OCI-LY7 (cell line): ENCODE data around the gene TP53I11. TPM values are rescaled to one million over a fixed set of nuclear protein-coding genes. Genes with fewer than 3 reads are reported as not detected.

ENCODE experiments used
- BruUV-seq: library from RNA; stranded (reverse); fragments of 400-500 nt; replicated peaks from 2 replicates; lab custom pipeline; 2021; lab: Mats Ljungman, UMichigan
- CTCF ChIA-PET: fragments of 300-600 bp; sonication (Branson Sonifier 250); formaldehyde crosslinking; loops from one replicate; lab custom pipeline; 2022; ENCODE audit warnings: antibody characterized with exemption; ENCODE audit not compliant: unreplicated experiment; lab: Charles Lee
- POLR2A ChIA-PET: fragments of 300-600 bp; sonication (Branson Sonifier 250); formaldehyde crosslinking; loops from one replicate; lab custom pipeline; 2022; ENCODE audit warnings: antibody characterized with exemption; lab: Charles Lee
- DNase-seq: peaks from one replicate; pipeline ENCODE4 v3.0.0-alpha.2; 2015; ENCODE audit warnings: low spot score
- H2AFZ ChIP-seq: fragments of 200-600 bp; sonication (generic), shearing (Covaris generic); 2 replicates; pipeline ENCODE4 v1.6.1; 2014; ENCODE audit warnings: mild to moderate bottlenecking, antibody characterized with exemption, low read length, moderate library complexity
- H3K27ac ChIP-seq: fragments of 200-600 bp; sonication (generic); 2 replicates; pipeline ENCODE4 v1.5.1; 2014; ENCODE audit warnings: mixed run types, low read depth, mild to moderate bottlenecking, moderate library complexity, low read length, inconsistent platforms; ENCODE audit not compliant: poor library complexity, severe bottlenecking
- H3K36me3 ChIP-seq: fragments of 200-600 bp; sonication (generic); 2 replicates; pipeline ENCODE4 v1.6.1; 2014; ENCODE audit warnings: mild to moderate bottlenecking, antibody characterized with exemption, low read length, moderate library complexity, mixed read lengths; ENCODE audit not compliant: insufficient read depth
- H3K4me1 ChIP-seq: fragments of 200-600 bp; sonication (generic); 2 replicates; pipeline ENCODE4 v1.5.1; 2014; ENCODE audit warnings: mild to moderate bottlenecking, low read length; ENCODE audit not compliant: insufficient read depth, poor library complexity, severe bottlenecking
- H3K4me2 ChIP-seq: fragments of 200-600 bp; sonication (generic); 2 replicates; pipeline ENCODE4 v1.6.1; 2014; ENCODE audit warnings: mild to moderate bottlenecking, low read length
- H3K4me3 ChIP-seq: fragments of 200-600 bp; sonication (generic); 2 replicates; pipeline ENCODE4 v1.5.1; 2014; ENCODE audit warnings: mild to moderate bottlenecking, low read depth, low read length; ENCODE audit not compliant: poor library complexity, severe bottlenecking
- H3K79me2 ChIP-seq: fragments of 200-600 bp; sonication (generic); 2 replicates; pipeline ENCODE4 v1.6.1; 2016; ENCODE audit warnings: low read depth, mild to moderate bottlenecking, low read length, moderate library complexity, mixed read lengths; ENCODE audit not compliant: insufficient read depth
- H3K9me2 ChIP-seq: fragments of 200-600 bp; sonication (generic); 2 replicates; pipeline ENCODE4 v1.6.1; 2016; ENCODE audit warnings: mild to moderate bottlenecking, low read length, mixed read lengths; ENCODE audit not compliant: insufficient read depth
- H3K9me3 ChIP-seq: fragments of 200-600 bp; sonication (generic); 2 replicates; pipeline ENCODE4 v1.6.1; 2014; ENCODE audit warnings: mild to moderate bottlenecking, mixed run types, low read length, mixed read lengths
- H4K20me1 ChIP-seq: fragments of 200-600 bp; sonication (generic); 2 replicates; pipeline ENCODE4 v1.6.1; 2014; ENCODE audit warnings: mild to moderate bottlenecking, antibody characterized with exemption, low read length, moderate library complexity, mixed read lengths; ENCODE audit not compliant: insufficient read depth
- EZH2phosphoT487 ChIP-seq: fragments of 200-600 bp; sonication (generic); IDR thresholded peaks from 2 replicates; pipeline ENCODE4 v1.6.1; 2018; ENCODE audit warnings: low read depth, borderline replicate concordance, mild to moderate bottlenecking, mixed run types, antibody characterized with exemption, low read length, moderate library complexity, mixed read lengths
- intact Hi-C: fragments of 100-400 bp; cut with micrococcal nuclease; formaldehyde crosslinking; loops from one replicate; pipeline ENCODE4 v1.10.0; 2022; ENCODE audit not compliant: unreplicated experiment
- total RNA-seq, 2 experiments: library from RNA; depleted of rRNA in 1 of 2; stranded (reverse); fragments of >200 nt in 1 of 2; shearing (Covaris generic) in 1 of 2; gene quantifications; 2 replicates each; pipeline ENCODE4 v1.2.3, GENCODE V29; 2014 to 2022
- TF ChIP-seq, protein P1 (sequence below): fragments of 200-600 bp; sonication (generic); conservative IDR thresholded peaks from 2 replicates; pipeline ENCODE4 v1.5.1; 2014; ENCODE audit warnings: mild to moderate bottlenecking, antibody characterized with exemption, low read length, moderate library complexity, mixed read lengths

TP53I11 gene
- total RNA-seq, 2 experiments from 2014 or later = 0.25 to 0.51 TPM

- DNase-seq = peak; percentile 57
- Histone ChIP-seq H3K36me3 (no peaks in the 10 kb centered on the region), H3K4me2 (no peak overlapping the region), H3K4me1 (no peaks in the 10 kb centered on the region), H4K20me1 (no peaks in the 10 kb centered on the region), H3K79me2 (no peaks in the 10 kb centered on the region), H3K4me3 (no peak overlapping the region), H3K9me3 (no peaks in the 10 kb centered on the region), H2AFZ (no peak overlapping the region), H3K27ac (no peak overlapping the region), H3K9me2 (no peaks in the 10 kb centered on the region)
- TF ChIP-seq, protein P1, sequence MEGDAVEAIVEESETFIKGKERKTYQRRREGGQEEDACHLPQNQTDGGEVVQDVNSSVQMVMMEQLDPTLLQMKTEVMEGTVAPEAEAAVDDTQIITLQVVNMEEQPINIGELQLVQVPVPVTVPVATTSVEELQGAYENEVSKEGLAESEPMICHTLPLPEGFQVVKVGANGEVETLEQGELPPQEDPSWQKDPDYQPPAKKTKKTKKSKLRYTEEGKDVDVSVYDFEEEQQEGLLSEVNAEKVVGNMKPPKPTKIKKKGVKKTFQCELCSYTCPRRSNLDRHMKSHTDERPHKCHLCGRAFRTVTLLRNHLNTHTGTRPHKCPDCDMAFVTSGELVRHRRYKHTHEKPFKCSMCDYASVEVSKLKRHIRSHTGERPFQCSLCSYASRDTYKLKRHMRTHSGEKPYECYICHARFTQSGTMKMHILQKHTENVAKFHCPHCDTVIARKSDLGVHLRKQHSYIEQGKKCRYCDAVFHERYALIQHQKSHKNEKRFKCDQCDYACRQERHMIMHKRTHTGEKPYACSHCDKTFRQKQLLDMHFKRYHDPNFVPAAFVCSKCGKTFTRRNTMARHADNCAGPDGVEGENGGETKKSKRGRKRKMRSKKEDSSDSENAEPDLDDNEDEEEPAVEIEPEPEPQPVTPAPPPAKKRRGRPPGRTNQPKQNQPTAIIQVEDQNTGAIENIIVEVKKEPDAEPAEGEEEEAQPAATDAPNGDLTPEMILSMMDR = peak; percentile 82
- no peak for TF ChIP-seq EZH2phosphoT487
- intact Hi-C loops = loop anchor here (5.0 kb wide), 2 partner anchors 162 to 272 kb away; no protein-coding TSS in a partner anchor
- BruUV-seq = no TSS peak
- ChIA-PET CTCF (interaction anchor here (1.2 kb wide), 1 partner anchor 22 kb away, joined by 4 read pairs; no protein-coding TSS in a partner anchor), POLR2A (interaction anchor here (0.6 kb wide), 1 partner anchor 291 kb away, joined by 3 read pairs; no protein-coding TSS in a partner anchor)
These were observed 56.7 kb downstream of the TP53I11 start for GRCh38 chr11:44893846-44894617.

- no peak for TF ChIP-seq EZH2phosphoT487
- TF ChIP-seq, protein P1 = no peak
- Histone ChIP-seq H3K36me3 (no peaks in the 10 kb centered on the region), H3K4me2 (no peak overlapping the region), H3K9me3 (no peaks in the 10 kb centered on the region), H3K27ac (no peak overlapping the region), H3K4me3 (no peak overlapping the region), H2AFZ (no peak overlapping the region), H3K79me2 (no peaks in the 10 kb centered on the region), H4K20me1 (no peaks in the 10 kb centered on the region), H3K9me2 (no peaks in the 10 kb centered on the region), H3K4me1 (no peaks in the 10 kb centered on the region)
- intact Hi-C loops = loop anchor here (5.0 kb wide), 2 partner anchors 161 to 271 kb away; no protein-coding TSS in a partner anchor
- DNase-seq = no peak
- no TSS peak for BruUV-seq
- POLR2A ChIA-PET = interaction anchor here (0.6 kb wide), 1 partner anchor 291 kb away, joined by 3 read pairs; no protein-coding TSS in a partner anchor
- CTCF ChIA-PET = no interaction called here
These were observed 57.3 kb downstream of the TP53I11 start for GRCh38 chr11:44893308-44893822.

DNA sequence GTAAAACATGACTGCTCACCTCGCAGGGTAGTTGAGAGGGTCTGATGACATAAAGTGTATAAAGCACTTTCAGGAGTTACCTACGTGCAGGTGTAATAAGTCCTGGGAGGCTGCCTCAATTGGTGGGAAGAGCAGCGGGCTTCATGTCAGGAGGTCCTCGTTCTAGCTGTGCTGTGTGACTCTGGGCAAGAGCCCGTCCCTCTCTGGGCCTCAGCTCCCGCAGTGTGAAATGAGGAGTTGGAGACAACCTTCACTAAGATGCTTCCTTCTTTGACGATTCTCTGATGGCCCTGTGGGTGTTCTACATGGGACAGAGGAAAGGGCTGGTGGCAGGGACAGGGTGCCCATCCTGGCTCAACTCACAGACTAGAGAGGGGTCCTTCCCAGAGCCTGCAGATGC lies 57.8 kb downstream of the TP53I11 start:
- H3K36me3 ChIP-seq = no peaks in the 10 kb centered on the region
- H3K9me3 ChIP-seq = no peaks in the 10 kb centered on the region
- intact Hi-C loops = loop anchor here (5.0 kb wide), 2 partner anchors 161 to 271 kb away; no protein-coding TSS in a partner anchor
- H3K4me2 ChIP-seq = no peak overlapping the region
- no peak for DNase-seq
- BruUV-seq = no TSS peak
- TF ChIP-seq, protein P1 = no peak
- TF ChIP-seq EZH2phosphoT487 = no peak
- no peak overlapping the region for H3K4me3 ChIP-seq
- H3K4me1 ChIP-seq = no peaks in the 10 kb centered on the region
- ChIA-PET CTCF (no interaction called here), POLR2A (no interaction called here)
- H3K79me2 ChIP-seq = no peaks in the 10 kb centered on the region
- no peaks in the 10 kb centered on the region for H3K9me2 ChIP-seq
- H2AFZ ChIP-seq = no peak overlapping the region
- no peaks in the 10 kb centered on the region for H4K20me1 ChIP-seq
- no peak overlapping the region for H3K27ac ChIP-seq
